Calu3 (cell line): ENCODE results near the gene TLX1. TPM values are rescaled to one million over a fixed set of nuclear protein-coding genes. Genes with fewer than 3 reads are reported as not detected.

Experiments
- BruUV-seq: library from RNA; stranded (reverse); fragments of 400-500 nt; replicated peaks from 2 replicates; lab custom pipeline; 2021; lab: Mats Ljungman, UMichigan
- CTCF ChIA-PET: fragments of 300-600 bp; sonication (Branson Sonifier 250); formaldehyde crosslinking; loops from one replicate; lab custom pipeline; 2022; ENCODE audit warnings: antibody characterized with exemption; lab: Charles Lee
- DNase-seq: peaks from one replicate; pipeline ENCODE4 v3.0.0; 2022
- H3K27ac Mint-ChIP-seq: one replicate; pipeline ENCODE4 v1.8.0; 2022; ENCODE audit warnings: mixed read lengths; ENCODE audit not compliant: unreplicated experiment
- H3K27me3 Mint-ChIP-seq: one replicate; pipeline ENCODE4 v1.8.0; 2022; ENCODE audit warnings: mixed read lengths; ENCODE audit not compliant: unreplicated experiment
- H3K36me3 Mint-ChIP-seq: one replicate; pipeline ENCODE4 v1.8.0; 2022; ENCODE audit warnings: mild to moderate bottlenecking, moderate library complexity, mixed read lengths; ENCODE audit not compliant: insufficient read depth, unreplicated experiment
- H3K4me1 Mint-ChIP-seq: one replicate; pipeline ENCODE4 v1.8.0; 2022; ENCODE audit warnings: mild to moderate bottlenecking, low read depth, mixed read lengths; ENCODE audit not compliant: unreplicated experiment
- H3K4me3 Mint-ChIP-seq: one replicate; pipeline ENCODE4 v1.8.0; 2022; ENCODE audit warnings: mild to moderate bottlenecking, low read depth, moderate library complexity, mixed read lengths; ENCODE audit not compliant: unreplicated experiment
- H3K9me3 Mint-ChIP-seq: one replicate; pipeline ENCODE4 v1.8.0; 2022; ENCODE audit warnings: low read depth, mixed read lengths; ENCODE audit not compliant: unreplicated experiment
- intact Hi-C: fragments of 100-400 bp; cut with micrococcal nuclease; formaldehyde crosslinking; loops from one replicate; pipeline ENCODE4 v1.10.0; 2022; ENCODE audit not compliant: unreplicated experiment
- total RNA-seq: library from RNA; stranded (reverse); gene quantifications from 2 replicates; pipeline ENCODE4 v1.2.3, GENCODE V29; 2022
- TF ChIP-seq, protein P1 (sequence below): fragments of 200-600 bp; IDR thresholded peaks from one replicate; pipeline ENCODE4 v1.8.0; 2022; ENCODE audit warnings: antibody characterized with exemption; ENCODE audit not compliant: unreplicated experiment

TLX1 gene
- total RNA-seq, 1 experiment from 2014 or later: not detected

DNA sequence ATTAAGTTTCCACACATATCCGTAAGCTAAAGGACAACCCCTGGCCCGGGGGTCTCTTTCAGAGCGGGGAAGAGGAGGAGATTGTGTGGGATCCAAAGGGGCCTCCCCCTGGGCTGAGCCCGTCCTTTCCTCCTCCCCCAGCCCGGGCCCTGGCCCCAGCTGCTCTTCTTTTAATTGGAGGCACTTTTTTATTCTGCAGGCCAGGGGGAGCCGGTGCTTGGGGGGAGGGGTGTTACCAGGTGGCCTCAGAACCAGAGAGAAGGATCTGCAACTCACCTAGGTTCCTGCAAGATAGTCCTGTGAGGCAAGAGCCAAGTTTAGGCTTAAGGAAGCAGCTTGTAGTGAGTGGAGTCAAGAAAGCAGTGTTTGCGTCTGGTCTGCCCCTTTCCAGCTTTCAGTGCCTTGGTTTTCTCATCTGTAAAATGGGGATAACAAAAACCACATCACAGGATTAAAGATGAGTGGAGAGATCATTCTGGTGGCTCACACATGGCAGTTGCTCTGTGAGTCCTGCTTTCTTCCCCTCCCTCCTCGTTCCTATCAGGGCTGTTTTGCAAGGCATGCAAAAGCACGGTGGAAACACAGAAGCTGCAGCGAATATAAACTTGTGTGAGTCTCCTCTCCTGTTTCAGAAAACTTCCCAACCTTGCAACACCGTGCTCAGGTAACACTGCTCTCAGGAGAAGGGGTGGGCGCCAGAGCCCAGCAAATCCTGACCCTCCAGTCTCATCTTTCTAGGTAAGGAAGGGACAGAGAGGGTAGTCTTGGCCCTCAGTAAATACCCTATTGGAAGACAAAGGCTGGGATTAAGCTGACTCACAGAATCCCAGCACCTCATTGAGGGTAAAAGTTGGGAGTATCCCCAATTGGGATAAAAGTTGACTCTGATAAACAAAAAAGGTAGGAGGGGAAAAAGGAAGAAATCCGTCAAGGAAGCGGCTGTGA, 4.1 kb upstream of the TLX1 start:
- intact Hi-C loops: no loop called here
- Mint-ChIP-seq H3K4me3 (no peak overlapping the region), H3K27ac (no peak overlapping the region), H3K9me3 (no peaks in the 10 kb centered on the region), H3K27me3 (peaks cover 93% of the 10 kb centered on the region), H3K4me1 (peaks cover 14% of the 10 kb centered on the region), H3K36me3 (no peaks in the 10 kb centered on the region)
- TF ChIP-seq, protein P1, sequence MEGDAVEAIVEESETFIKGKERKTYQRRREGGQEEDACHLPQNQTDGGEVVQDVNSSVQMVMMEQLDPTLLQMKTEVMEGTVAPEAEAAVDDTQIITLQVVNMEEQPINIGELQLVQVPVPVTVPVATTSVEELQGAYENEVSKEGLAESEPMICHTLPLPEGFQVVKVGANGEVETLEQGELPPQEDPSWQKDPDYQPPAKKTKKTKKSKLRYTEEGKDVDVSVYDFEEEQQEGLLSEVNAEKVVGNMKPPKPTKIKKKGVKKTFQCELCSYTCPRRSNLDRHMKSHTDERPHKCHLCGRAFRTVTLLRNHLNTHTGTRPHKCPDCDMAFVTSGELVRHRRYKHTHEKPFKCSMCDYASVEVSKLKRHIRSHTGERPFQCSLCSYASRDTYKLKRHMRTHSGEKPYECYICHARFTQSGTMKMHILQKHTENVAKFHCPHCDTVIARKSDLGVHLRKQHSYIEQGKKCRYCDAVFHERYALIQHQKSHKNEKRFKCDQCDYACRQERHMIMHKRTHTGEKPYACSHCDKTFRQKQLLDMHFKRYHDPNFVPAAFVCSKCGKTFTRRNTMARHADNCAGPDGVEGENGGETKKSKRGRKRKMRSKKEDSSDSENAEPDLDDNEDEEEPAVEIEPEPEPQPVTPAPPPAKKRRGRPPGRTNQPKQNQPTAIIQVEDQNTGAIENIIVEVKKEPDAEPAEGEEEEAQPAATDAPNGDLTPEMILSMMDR: no peak
- no TSS peak for BruUV-seq
- CTCF ChIA-PET: interaction anchor here (0.8 kb wide), 1 partner anchor 15 kb away, joined by 3 read pairs; no protein-coding TSS in a partner anchor
- no peak for DNase-seq

DNA sequence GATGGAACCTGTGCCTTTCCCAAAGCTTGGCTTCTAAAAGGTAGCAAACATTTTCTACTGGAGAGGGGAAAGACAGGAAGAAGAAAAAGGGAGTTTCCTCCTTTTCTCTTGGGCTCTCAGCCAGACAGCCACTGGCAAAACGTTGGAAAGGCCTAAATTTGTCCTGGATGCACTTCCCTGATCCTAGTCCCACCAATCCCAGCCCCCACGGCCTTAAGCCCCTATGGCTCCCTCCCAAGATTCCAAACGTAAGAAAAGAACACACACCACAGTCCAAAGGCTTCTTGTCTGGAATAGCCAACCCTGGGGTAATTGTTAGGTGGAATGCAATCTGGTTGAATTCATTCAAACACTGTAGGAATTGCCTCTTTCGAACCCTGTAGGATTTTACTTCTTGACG, 959 bp upstream of the TLX1 start:
- DNase-seq: no peak
- Mint-ChIP-seq H3K27ac (no peak overlapping the region), H3K4me1 (no peaks in the 10 kb centered on the region), H3K9me3 (no peaks in the 10 kb centered on the region), H3K36me3 (no peaks in the 10 kb centered on the region), H3K4me3 (no peak overlapping the region), H3K27me3 (peaks cover 87% of the 10 kb centered on the region)
- no TSS peak for BruUV-seq
- intact Hi-C loops: no loop called here
- TF ChIP-seq, protein P1: no peak
- CTCF ChIA-PET: no interaction called here

DNA sequence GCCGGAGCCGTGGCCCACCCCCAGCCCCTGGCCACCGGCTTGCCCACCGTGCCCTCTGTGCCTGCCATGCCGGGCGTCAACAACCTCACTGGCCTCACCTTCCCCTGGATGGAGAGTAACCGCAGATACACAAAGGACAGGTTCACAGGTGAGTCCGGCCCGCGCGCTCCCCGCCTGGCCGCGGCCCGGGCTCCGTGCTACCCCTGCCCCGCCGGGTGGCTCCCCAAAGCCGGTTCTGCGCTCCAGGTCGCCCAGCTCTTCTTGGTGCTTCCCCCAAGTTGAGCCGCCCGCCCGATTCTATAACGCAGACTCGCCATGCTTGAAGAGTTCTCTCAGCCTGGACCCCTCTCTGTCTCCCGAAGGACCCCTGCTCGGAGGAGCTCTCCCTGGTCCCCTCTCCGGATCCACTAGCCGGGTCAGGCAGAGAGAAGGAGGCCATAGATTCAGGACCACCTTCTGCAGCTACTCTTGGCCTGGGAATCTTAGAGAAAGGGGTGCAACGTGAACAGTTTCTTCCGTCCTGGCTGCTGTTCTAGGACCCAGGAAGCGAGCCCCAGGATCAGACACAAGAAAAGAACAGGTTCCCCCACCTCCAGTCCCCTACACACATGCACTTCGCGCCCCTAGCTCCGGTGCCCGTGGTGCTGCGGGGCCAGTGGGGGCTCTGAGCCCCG, 999 bp downstream of the TLX1 start:
- H3K36me3 Mint-ChIP-seq: no peaks in the 10 kb centered on the region
- H3K4me1 Mint-ChIP-seq: no peaks in the 10 kb centered on the region
- no TSS peak for BruUV-seq
- CTCF ChIA-PET: interaction anchor here (0.6 to 0.8 kb wide), 2 partner anchors 10 to 72 kb away, joined by 4 to 6 read pairs; no protein-coding TSS in a partner anchor
- H3K27ac Mint-ChIP-seq: no peak overlapping the region
- peaks cover 82% of the 10 kb centered on the region for H3K27me3 Mint-ChIP-seq
- no peaks in the 10 kb centered on the region for H3K9me3 Mint-ChIP-seq
- no peak for DNase-seq
- intact Hi-C loops: no loop called here
- TF ChIP-seq, protein P1: no peak
- H3K4me3 Mint-ChIP-seq: peak overlapping the region; percentile 49

DNA sequence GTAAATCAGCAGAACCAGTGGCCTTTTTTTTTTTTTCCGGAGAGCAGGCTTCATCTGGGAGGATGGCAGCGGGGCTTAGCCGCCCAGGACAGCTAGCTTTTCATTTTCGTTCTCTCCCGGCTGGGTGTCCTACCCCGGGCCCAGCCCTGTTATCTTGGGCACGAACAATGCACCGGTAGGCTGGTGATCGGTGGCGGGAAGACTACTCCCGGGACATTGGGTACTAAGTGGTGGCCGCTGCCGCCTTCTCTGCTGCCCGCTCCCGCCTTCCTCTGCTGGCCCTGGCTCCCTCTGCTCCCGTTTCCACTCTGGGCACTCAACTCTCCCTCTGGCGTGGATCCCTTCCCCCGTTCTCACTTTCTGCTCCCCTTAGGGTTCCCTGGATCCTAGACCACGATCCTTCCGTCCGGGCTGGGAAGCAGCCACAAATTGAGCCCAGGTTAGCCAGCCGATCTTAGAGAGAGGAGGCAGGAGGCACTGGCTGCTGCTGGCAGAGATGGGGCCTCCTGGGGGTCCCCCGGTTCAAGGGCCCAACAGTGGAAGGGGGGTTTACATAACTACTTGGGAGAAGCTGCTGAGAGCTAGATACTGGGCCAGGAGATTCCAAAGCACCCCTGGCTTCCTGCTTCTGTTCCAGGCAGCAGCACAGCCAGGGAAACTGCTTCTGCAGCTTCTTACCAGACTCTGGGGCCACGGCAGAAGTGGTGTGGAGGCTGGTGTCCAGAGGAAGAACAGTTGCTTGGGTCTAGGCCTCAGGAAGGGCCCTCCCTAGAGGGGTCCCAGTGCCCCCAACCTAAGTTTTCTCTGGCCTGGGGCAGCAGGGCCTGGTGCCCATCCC, 1.8 kb downstream of the TLX1 start:
- intact Hi-C loops: no loop called here
- H3K4me3 Mint-ChIP-seq: no peak overlapping the region

More for the DNA sequence above, 1.8 kb downstream of the TLX1 start:
- Mint-ChIP-seq H3K27ac (no peak overlapping the region), H3K27me3 (peaks cover 82% of the 10 kb centered on the region), H3K4me1 (peaks cover 5% of the 10 kb centered on the region), H3K36me3 (no peaks in the 10 kb centered on the region), H3K9me3 (no peaks in the 10 kb centered on the region)
- BruUV-seq: no TSS peak
- no peak for DNase-seq
- TF ChIP-seq, protein P1: no peak
- CTCF ChIA-PET: interaction anchor here (0.8 kb wide), 1 partner anchor 9 kb away, joined by 6 read pairs; no protein-coding TSS in a partner anchor
